Dermis microvascular lymphatic vessel endothelial cell (primary cell): ENCODE measurements around the gene ADAM23. TPM values are rescaled to one million over a fixed set of nuclear protein-coding genes. Genes with fewer than 3 reads are reported as not detected.

Experiments used
- DNase-seq, 2 donors: peaks; one replicate each; pipeline versions ENCODE4 v3.0.0 to v3.0.0-alpha.2; 2010; ENCODE audit warnings: low read depth in 2 of 2
- total RNA-seq: library from RNA; depleted of rRNA; stranded (reverse); fragments of >200 nt; gene quantifications from 2 replicates; pipeline ENCODE4 v1.2.1, GENCODE V29; 2014

ADAM23 gene
- total RNA-seq, 1 donor from 2014 or later, result 0.77 TPM

DNA sequence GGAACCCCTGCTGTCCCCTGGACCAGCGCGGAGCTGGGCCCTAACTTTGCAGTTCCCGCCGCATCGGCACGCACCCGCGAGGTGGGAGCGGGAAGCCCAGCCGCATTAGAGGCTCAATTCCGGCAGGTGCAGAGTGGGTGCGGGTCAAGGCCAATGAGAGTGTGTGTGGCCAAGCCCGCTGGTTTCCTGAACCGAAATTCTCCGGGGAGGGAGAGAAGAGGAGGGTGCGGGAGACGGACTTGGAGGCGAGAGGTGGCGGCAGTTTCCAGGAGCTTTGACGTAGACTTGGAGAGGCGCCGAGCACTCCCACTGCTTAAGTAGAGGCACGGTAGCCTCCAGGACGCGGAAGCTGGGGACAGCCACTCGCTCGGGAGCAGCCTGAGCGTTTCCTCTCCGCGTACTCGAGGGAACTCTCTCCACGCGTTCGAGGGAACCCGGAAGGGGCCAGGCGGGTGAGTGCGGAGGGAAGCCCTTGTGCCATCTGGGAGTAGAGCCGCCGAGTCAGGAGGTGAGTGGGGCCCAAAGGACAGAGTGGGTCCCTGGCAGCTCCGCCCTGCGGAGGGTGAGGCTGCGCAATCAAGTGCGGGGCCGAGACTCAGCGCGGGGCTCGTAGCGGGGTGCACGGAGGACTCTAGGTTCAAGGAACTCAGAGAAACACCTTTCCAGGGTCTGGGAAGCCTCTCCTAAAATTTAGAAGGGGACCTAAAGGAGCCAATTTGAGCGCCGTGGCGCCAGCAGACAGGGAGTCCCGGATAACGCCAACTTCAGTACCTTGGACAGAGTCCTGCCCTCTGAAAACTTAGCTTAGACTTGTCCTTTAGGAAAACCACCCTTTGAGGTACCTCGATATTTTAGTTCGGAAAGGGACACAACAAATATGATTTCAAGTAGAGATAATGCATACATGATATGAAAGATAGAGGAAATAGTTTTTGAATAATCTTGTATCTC is 199.0 kb downstream of the ADAM23 start, which contains the start of gene FAM237A:
TSS of gene FAM237A (plus strand) at position 413 of the 951 bp plus-strand sequence. CDS start 1,750 bp downstream, outside the sequence.
- DNase-seq, result peak; percentile 28 to 65

DNA sequence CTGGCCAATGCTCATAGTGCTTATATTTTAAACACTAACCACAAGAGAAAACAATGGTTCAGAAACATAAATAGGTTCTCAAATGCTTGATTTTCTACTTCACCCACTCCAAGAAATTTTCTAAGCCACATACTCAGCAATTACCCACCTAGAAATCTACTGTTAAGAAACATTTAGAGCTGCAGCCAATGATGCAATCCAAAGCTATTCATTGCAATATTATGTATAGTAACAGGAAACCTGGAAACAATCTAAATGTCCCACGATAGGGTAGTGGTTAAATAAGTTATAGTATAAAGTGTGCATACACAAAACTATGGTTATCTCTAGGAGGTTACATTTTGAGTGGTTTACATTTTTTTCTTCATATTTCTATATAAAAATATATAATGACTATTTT is 204.7 kb downstream of the ADAM23 start:
- DNase-seq, result no peak

DNA sequence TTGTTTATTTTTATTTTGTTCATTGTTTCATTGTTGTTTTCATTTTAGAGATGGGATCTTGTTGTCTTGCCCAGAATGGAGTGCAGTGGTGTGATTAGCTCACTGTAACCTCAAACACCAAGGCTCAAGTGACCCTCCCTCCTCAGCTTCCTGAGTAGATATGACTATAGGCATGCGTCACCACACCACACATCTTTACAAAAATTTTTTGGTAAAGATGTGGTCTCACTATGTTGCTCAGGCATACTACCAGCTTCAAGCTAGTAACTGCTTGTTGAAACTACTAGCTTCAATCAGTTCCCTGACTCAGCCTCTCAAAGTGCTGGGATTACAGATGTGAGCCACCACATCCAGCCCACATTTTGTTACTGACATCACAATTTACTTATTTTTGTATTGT is 213.8 kb downstream of the ADAM23 start:
- no peak for DNase-seq

DNA sequence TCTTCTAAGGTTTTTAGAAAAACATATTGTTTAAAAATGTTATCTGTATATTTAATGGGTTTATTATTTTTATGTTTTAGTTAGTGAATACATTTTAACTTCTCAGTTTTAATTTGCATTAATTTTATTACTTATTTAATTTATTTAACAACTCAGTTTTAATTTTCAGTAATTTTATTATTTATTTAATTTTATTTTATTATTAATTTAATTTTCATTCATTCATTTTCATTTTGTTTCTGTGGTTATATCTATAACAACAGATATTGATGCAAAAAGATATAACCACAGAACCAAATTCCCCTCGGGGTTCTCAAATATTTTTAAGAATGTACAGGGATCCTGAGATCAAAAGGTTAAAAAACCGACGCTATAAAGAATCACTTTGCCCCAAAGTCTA is 221.9 kb downstream of the ADAM23 start:
- no peak for DNase-seq

Other genes starting within 250 kb of the ADAM23 start
- 8.2 and 12.0 TPM in 2 replicates for gene ZDBF2, start 168.9 kb upstream of the ADAM23 start, total RNA-seq
- gene FAM237A, start 199.0 kb downstream of the ADAM23 start, total RNA-seq, result not detected in 2 replicates